Caco-2 (cell line): ENCODE results near the gene AGAP1. TPM values are rescaled to one million over a fixed set of nuclear protein-coding genes. Genes with fewer than 3 reads are reported as not detected.

ENCODE experiments used
- BruUV-seq: library from RNA; stranded (reverse); fragments of 400-500 nt; replicated peaks from 2 replicates; lab custom pipeline; 2021; lab: Mats Ljungman, UMichigan
- CTCF ChIA-PET: fragments of 300-600 bp; sonication (Branson Sonifier 250); formaldehyde crosslinking; loops from one replicate; lab custom pipeline; 2022; ENCODE audit warnings: antibody characterized with exemption; lab: Charles Lee
- POLR2A ChIA-PET: fragments of 300-600 bp; sonication (Branson Sonifier 250); formaldehyde crosslinking; loops from one replicate; lab custom pipeline; 2022; ENCODE audit warnings: antibody characterized with exemption; lab: Charles Lee
- DNase-seq, 2 experiments: peaks; one replicate each; pipeline versions ENCODE4 v3.0.0 to v3.0.0-alpha.2; 2020 to 2022
- H3K27me3 ChIP-seq: replicated peaks from 2 replicates; pipeline ENCODE4 v1.6.0; 2011; ENCODE audit warnings: low read length; ENCODE audit not compliant: control insufficient read depth, insufficient read depth
- H3K36me3 ChIP-seq: 2 replicates; pipeline ENCODE4 v1.5.1; 2011; ENCODE audit warnings: low read length; ENCODE audit not compliant: control insufficient read depth, insufficient read depth
- H3K4me1 ChIP-seq: fragments of 250-450 bp; sonication (Bioruptor Pico); 2 replicates; pipeline ENCODE4 v1.5.1; 2020; ENCODE audit warnings: mild to moderate bottlenecking
- H3K4me3 ChIP-seq: 2 replicates; pipeline ENCODE4 v1.5.1; 2011; ENCODE audit warnings: low read depth, mild to moderate bottlenecking, control low read depth, low read length
- H3K9me3 ChIP-seq: fragments of 250-450 bp; sonication (Bioruptor Pico); 2 replicates; pipeline ENCODE4 v1.5.1; 2020; ENCODE audit warnings: mild to moderate bottlenecking, moderate library complexity
- H3K27ac Mint-ChIP-seq: one replicate; pipeline ENCODE4 v1.8.0; 2022; ENCODE audit warnings: mixed read lengths; ENCODE audit not compliant: unreplicated experiment
- H3K27me3 Mint-ChIP-seq: one replicate; pipeline ENCODE4 v1.8.0; 2022; ENCODE audit warnings: mixed read lengths; ENCODE audit not compliant: insufficient read depth, unreplicated experiment
- H3K36me3 Mint-ChIP-seq: one replicate; pipeline ENCODE4 v1.8.0; 2022; ENCODE audit warnings: mild to moderate bottlenecking, mixed read lengths; ENCODE audit not compliant: insufficient read depth, unreplicated experiment
- H3K4me1 Mint-ChIP-seq: one replicate; pipeline ENCODE4 v1.8.0; 2022; ENCODE audit warnings: low read depth, mixed read lengths; ENCODE audit not compliant: unreplicated experiment
- H3K4me3 Mint-ChIP-seq: one replicate; pipeline ENCODE4 v1.8.0; 2022; ENCODE audit warnings: mild to moderate bottlenecking, moderate library complexity, mixed read lengths; ENCODE audit not compliant: unreplicated experiment
- H3K9me3 Mint-ChIP-seq: one replicate; pipeline ENCODE4 v1.8.0; 2022; ENCODE audit warnings: mixed read lengths; ENCODE audit not compliant: unreplicated experiment
- intact Hi-C: fragments of 100-400 bp; cut with micrococcal nuclease; formaldehyde crosslinking; loops from one replicate; pipeline ENCODE4 v1.10.0; 2022; ENCODE audit not compliant: unreplicated experiment
- total RNA-seq: library from RNA; stranded (reverse); gene quantifications from 2 replicates; pipeline ENCODE4 v1.2.3, GENCODE V29; 2022
- TF ChIP-seq, protein P1 (sequence below), 2 experiments: fragments of 200-600 bp in 1 of 2; IDR thresholded peaks; 1 replicate in 1 of 2; 2 replicates in 1 of 2; pipeline versions ENCODE4 v1.5.1 to v1.8.0; 2011 to 2022; ENCODE audit warnings: antibody characterized with exemption in 1 of 2, control low read depth in 1 of 2, inconsistent platforms in 1 of 2, low read depth in 1 of 2, low read length in 1 of 2, mild to moderate bottlenecking in 1 of 2, moderate library complexity in 1 of 2; ENCODE audit not compliant: insufficient read depth in 1 of 2, severe bottlenecking in 1 of 2, unreplicated experiment in 1 of 2

AGAP1 gene
- total RNA-seq, 1 experiment from 2014 or later = 41.7 TPM

- intact Hi-C loops = no loop called here
- no peaks in the 10 kb centered on the region for H3K27me3 Mint-ChIP-seq
Measured at GRCh38 chr2:235789552-235789951, 295.7 kb downstream of the AGAP1 start.

GRCh38 chr2:235793163-235793752 is 299.4 kb downstream of the AGAP1 start:
- Mint-ChIP-seq H3K27ac (no peak overlapping the region), H3K4me3 (no peak overlapping the region), H3K4me1 (no peaks in the 10 kb centered on the region), H3K36me3 (peaks cover 13% of the 10 kb centered on the region), H3K27me3 (no peaks in the 10 kb centered on the region), H3K9me3 (no peaks in the 10 kb centered on the region)
- DNase-seq = peak in 1 of 2 experiments; percentile 14
- H3K4me3 ChIP-seq = no peak overlapping the region
- H3K9me3 ChIP-seq = no peaks in the 10 kb centered on the region
- POLR2A ChIA-PET = no interaction called here
- CTCF ChIA-PET = no interaction called here
- H3K4me1 ChIP-seq = no peaks in the 10 kb centered on the region
- BruUV-seq = no TSS peak
- H3K27me3 ChIP-seq = no peaks in the 10 kb centered on the region
- H3K36me3 ChIP-seq = no peaks in the 10 kb centered on the region
- intact Hi-C loops = loop anchor here (5.0 kb wide), 1 partner anchor 389 kb away; no protein-coding TSS in a partner anchor
- TF ChIP-seq, protein P1, sequence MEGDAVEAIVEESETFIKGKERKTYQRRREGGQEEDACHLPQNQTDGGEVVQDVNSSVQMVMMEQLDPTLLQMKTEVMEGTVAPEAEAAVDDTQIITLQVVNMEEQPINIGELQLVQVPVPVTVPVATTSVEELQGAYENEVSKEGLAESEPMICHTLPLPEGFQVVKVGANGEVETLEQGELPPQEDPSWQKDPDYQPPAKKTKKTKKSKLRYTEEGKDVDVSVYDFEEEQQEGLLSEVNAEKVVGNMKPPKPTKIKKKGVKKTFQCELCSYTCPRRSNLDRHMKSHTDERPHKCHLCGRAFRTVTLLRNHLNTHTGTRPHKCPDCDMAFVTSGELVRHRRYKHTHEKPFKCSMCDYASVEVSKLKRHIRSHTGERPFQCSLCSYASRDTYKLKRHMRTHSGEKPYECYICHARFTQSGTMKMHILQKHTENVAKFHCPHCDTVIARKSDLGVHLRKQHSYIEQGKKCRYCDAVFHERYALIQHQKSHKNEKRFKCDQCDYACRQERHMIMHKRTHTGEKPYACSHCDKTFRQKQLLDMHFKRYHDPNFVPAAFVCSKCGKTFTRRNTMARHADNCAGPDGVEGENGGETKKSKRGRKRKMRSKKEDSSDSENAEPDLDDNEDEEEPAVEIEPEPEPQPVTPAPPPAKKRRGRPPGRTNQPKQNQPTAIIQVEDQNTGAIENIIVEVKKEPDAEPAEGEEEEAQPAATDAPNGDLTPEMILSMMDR (IDR thresholded peaks at IDR 0.05; ENCODE audit: insufficient read depth in 1 of 2, low read depth in 1 of 2, low read length in 1 of 2, severe bottlenecking in 1 of 2, unreplicated experiment in 1 of 2) = peak; percentile 15 to 45

More at GRCh38 chr2:235789552-235789951, 295.7 kb downstream of the AGAP1 start:
- CTCF ChIA-PET = interaction anchor here (1.5 kb wide), 1 partner anchor 10 kb away, joined by 6 read pairs; no protein-coding TSS in a partner anchor
- TF ChIP-seq, protein P1 (IDR thresholded peaks at IDR 0.05; ENCODE audit: insufficient read depth in 1 of 2, low read depth in 1 of 2, low read length in 1 of 2, severe bottlenecking in 1 of 2, unreplicated experiment in 1 of 2) = no peak
- Mint-ChIP-seq H3K27ac (no peak overlapping the region), H3K4me3 (no peak overlapping the region), H3K36me3 (peaks cover 5% of the 10 kb centered on the region), H3K4me1 (no peaks in the 10 kb centered on the region), H3K9me3 (no peaks in the 10 kb centered on the region)
- no peaks in the 10 kb centered on the region for H3K4me1 ChIP-seq
- DNase-seq = no peak
- no TSS peak for BruUV-seq
- no peaks in the 10 kb centered on the region for H3K9me3 ChIP-seq
- H3K4me3 ChIP-seq = no peak overlapping the region
- no peaks in the 10 kb centered on the region for H3K27me3 ChIP-seq
- POLR2A ChIA-PET = no interaction called here
- peaks cover 2% of the 10 kb centered on the region for H3K36me3 ChIP-seq

- H3K9me3 Mint-ChIP-seq = no peaks in the 10 kb centered on the region
- DNase-seq = no peak
- H3K4me3 Mint-ChIP-seq = no peak overlapping the region
- no peaks in the 10 kb centered on the region for H3K27me3 ChIP-seq
- peaks cover 23% of the 10 kb centered on the region for H3K36me3 Mint-ChIP-seq
- ChIA-PET CTCF (no interaction called here), POLR2A (no interaction called here)
- TF ChIP-seq, protein P1 (IDR thresholded peaks at IDR 0.05; ENCODE audit: insufficient read depth in 1 of 2, low read depth in 1 of 2, low read length in 1 of 2, severe bottlenecking in 1 of 2, unreplicated experiment in 1 of 2) = no peak
- H3K4me1 ChIP-seq = no peaks in the 10 kb centered on the region
- H3K4me1 Mint-ChIP-seq = no peaks in the 10 kb centered on the region
- BruUV-seq = no TSS peak
- intact Hi-C loops = no loop called here
- H3K27ac Mint-ChIP-seq = no peak overlapping the region
- no peaks in the 10 kb centered on the region for H3K9me3 ChIP-seq
- no peaks in the 10 kb centered on the region for H3K27me3 Mint-ChIP-seq
- no peak overlapping the region for H3K4me3 ChIP-seq
- peaks cover 1% of the 10 kb centered on the region; the same call in 1 of the 2 replicates for H3K36me3 ChIP-seq
Measured at GRCh38 chr2:235799281-235799680, 305.4 kb downstream of the AGAP1 start.
